Breast epithelium (tissue), 4 donors: ENCODE data around the gene FAM151A. TPM values are rescaled to one million over a fixed set of nuclear protein-coding genes. Genes with fewer than 3 reads are reported as not detected.

Experiments used
- DNase-seq, 2 donors: peaks; one replicate each; pipeline ENCODE4 v3.0.0-alpha.2; 2019; ENCODE audit warnings: low spot score in 2 of 2
- H3K27ac ChIP-seq, 2 donors: fragments of 200-600 bp; sonication (generic) in 1 of 2; one replicate each; pipeline ENCODE4 v1.5.1; 2016 to 2019; ENCODE audit warnings: mild to moderate bottlenecking in 1 of 2
- H3K27me3 ChIP-seq, 2 donors: fragments of 200-600 bp; sonication (generic) in 1 of 2; one replicate each; pipeline versions ENCODE4 v1.5.1 to v1.6.0; 2017 to 2019; ENCODE audit warnings: control low read depth in 1 of 2, mild to moderate bottlenecking in 1 of 2
- H3K36me3 ChIP-seq: fragments of 200-600 bp; one replicate; pipeline ENCODE4 v1.5.1; 2019
- H3K4me1 ChIP-seq, 2 donors: fragments of 200-600 bp; sonication (generic); one replicate each; pipeline ENCODE4 v1.5.1; 2016 to 2019; ENCODE audit warnings: control low read depth in 1 of 2
- H3K4me3 ChIP-seq, 3 donors: fragments of 200-600 bp; sonication (generic); 1 replicate in 2 of 3; 2 replicates in 1 of 3; pipeline ENCODE4 v1.5.1; 2016 to 2019; ENCODE audit warnings: mild to moderate bottlenecking in 3 of 3, moderate library complexity in 2 of 3
- H3K9me3 ChIP-seq, 2 donors: fragments of 200-600 bp; sonication (generic) in 1 of 2; one replicate each; pipeline ENCODE4 v1.5.1; 2016 to 2019; ENCODE audit warnings: control low read depth in 1 of 2
- POLR2A ChIP-seq: fragments of 450-650 bp; IDR thresholded peaks from one replicate; pipeline ENCODE4 v1.6.1; 2016; ENCODE audit warnings: antibody characterized with exemption, mild to moderate bottlenecking, moderate library complexity
- POLR2AphosphoS5 ChIP-seq, 3 donors: sonication (generic); formaldehyde crosslinking; IDR thresholded peaks; one replicate each; pipeline ENCODE4 v1.6.1; 2017; ENCODE audit warnings: antibody characterized with exemption in 3 of 3
- intact Hi-C: fragments of 100-400 bp; cut with DNase I; formaldehyde crosslinking; loops from one replicate; pipeline ENCODE4 v1.15.1; 2023; ENCODE audit warnings: low total_unique reads
- total RNA-seq, 3 donors: library from RNA; depleted of rRNA; stranded (reverse); fragments of >200 nt; gene quantifications; one replicate each; pipeline ENCODE4 v1.1.0, GENCODE V29; 2016
- TF ChIP-seq, protein P1 (sequence below), 3 donors: fragments of 450-650 bp; IDR thresholded peaks; one replicate each; pipeline ENCODE4 v1.5.1; 2016 to 2017; ENCODE audit warnings: antibody characterized with exemption in 3 of 3, mild to moderate bottlenecking in 3 of 3, moderate library complexity in 3 of 3

Gene FAM151A
- total RNA-seq, 3 donors from 2014 or later: 0.16 to 0.33 TPM; not detected in 1

DNA sequence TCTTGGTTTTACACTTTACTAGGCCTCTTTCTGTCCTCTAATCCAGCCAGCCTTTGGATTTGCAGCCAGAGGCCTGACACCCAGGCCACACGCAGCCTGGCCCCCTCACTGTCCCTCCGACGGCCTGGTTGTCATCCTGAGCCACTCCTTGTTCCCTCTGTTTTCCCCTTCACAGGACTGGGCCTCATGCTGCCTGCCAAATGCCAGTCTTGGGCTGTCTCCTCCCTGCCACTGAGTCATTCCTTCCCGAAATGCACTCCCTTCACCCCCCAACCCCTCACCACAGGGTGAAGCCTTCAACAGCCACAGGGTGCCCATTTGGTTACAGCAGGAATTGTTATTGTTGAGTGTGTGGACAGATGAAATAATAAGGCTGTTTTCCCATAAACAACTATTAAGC lies 54.0 kb downstream of the FAM151A start:
- H3K9me3 ChIP-seq: no peaks in the 10 kb centered on the region
- H3K27me3 ChIP-seq: no peaks in the 10 kb centered on the region
- no peaks in the 10 kb centered on the region for H3K4me1 ChIP-seq
- no peaks in the 10 kb centered on the region for H3K36me3 ChIP-seq
- no peak overlapping the region for H3K27ac ChIP-seq
- H3K4me3 ChIP-seq: no peak overlapping the region
- no peak for DNase-seq
- no peak for TF ChIP-seq POLR2A
- TF ChIP-seq POLR2AphosphoS5 (IDR thresholded peaks at IDR 0.05): no peak
- TF ChIP-seq, protein P1, sequence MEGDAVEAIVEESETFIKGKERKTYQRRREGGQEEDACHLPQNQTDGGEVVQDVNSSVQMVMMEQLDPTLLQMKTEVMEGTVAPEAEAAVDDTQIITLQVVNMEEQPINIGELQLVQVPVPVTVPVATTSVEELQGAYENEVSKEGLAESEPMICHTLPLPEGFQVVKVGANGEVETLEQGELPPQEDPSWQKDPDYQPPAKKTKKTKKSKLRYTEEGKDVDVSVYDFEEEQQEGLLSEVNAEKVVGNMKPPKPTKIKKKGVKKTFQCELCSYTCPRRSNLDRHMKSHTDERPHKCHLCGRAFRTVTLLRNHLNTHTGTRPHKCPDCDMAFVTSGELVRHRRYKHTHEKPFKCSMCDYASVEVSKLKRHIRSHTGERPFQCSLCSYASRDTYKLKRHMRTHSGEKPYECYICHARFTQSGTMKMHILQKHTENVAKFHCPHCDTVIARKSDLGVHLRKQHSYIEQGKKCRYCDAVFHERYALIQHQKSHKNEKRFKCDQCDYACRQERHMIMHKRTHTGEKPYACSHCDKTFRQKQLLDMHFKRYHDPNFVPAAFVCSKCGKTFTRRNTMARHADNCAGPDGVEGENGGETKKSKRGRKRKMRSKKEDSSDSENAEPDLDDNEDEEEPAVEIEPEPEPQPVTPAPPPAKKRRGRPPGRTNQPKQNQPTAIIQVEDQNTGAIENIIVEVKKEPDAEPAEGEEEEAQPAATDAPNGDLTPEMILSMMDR (IDR thresholded peaks at IDR 0.05): no peak
- intact Hi-C loops: no loop called here

DNA sequence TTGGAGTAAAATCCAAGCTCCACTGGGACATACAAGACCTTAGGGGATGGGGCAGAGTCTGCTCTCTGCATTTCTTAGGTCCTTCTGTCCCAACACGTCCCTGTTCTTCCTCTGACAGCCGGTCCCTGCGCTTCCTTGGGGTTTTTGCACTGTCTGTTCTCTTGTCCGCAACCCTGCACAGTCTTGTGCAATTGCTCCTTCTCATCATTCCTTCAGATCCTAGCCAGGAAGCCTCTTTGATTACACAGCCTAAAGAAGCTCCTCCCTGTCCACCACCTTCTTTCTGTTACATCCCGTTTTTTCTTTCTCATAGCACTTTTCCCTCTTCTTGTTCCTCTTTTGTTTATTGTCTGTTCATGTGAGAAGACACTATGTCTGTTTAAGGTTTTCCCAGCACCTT lies 55.4 kb downstream of the FAM151A start:
- TF ChIP-seq POLR2A (no peak), POLR2AphosphoS5 (IDR thresholded peaks at IDR 0.05) (no peak)
- TF ChIP-seq, protein P1 (IDR thresholded peaks at IDR 0.05): no peak
- Histone ChIP-seq H3K4me1 (no peaks in the 10 kb centered on the region), H3K9me3 (no peaks in the 10 kb centered on the region), H3K36me3 (no peaks in the 10 kb centered on the region), H3K27ac (peak overlapping the region in 1 of 2 donors; percentile 20), H3K4me3 (no peak overlapping the region), H3K27me3 (no peaks in the 10 kb centered on the region)
- intact Hi-C loops: no loop called here
- no peak for DNase-seq

DNA sequence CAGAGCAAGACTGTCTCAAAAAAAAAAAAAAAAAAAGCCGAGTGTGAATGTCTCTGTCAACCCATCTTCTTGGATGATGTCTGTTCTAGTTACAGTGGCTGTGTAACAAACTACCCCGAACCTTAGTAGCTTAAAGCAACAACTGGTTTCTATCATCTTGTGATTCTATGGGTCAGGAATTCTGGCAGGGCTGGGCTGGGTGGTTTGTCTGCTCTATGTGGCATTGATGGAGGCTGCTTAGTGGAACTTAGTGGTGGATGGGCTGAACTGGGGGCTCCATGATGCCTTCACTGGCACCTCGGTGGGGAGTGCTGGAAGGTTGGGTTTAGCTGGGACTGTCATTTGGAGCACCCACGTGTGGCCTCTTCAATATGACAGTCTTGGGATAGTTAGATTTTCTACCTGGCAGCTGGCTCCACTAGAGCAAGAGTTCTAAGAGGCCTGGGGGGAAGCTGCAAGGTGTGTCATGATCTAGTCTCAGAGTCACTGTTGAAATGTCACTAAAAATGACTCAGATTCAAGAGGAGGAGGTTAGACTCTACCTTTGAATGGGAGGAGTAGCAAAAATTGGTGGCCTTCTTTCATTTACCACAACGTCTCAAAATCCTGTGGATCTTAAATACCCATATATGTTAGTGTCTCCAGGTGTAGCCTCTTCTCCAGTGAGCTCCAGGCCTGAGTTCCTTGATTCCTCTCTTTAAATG lies 56.7 kb downstream of the FAM151A start:
- no peak for DNase-seq
- Histone ChIP-seq H3K9me3 (no peaks in the 10 kb centered on the region), H3K4me3 (no peak overlapping the region), H3K27me3 (no peaks in the 10 kb centered on the region), H3K36me3 (no peaks in the 10 kb centered on the region), H3K27ac (no peak overlapping the region), H3K4me1 (no peaks in the 10 kb centered on the region)
- intact Hi-C loops: no loop called here
- TF ChIP-seq POLR2AphosphoS5 (IDR thresholded peaks at IDR 0.05) (no peak), POLR2A (no peak)
- TF ChIP-seq, protein P1 (IDR thresholded peaks at IDR 0.05): no peak

DNA sequence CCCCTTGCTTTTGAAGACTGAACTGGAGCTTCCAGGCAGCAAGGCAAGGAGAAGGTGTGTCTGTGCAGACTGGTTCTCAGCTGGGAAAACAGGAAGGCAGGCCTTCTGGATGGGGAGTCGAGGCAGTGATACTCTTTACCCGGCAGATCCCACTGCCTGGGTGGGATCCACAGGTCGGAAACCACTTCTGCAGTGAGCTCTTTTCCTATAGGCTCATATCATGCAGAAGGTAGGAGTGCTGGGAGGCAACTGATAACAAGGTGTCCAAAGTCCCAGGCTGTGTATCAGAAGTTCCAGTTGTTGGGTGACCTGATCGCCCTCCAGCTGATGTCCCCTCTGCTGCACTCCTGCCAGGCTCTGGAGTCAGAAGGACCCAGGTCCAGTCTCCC lies 58.2 kb downstream of the FAM151A start:
- no peak overlapping the region for H3K4me3 ChIP-seq
- no peak for DNase-seq
- intact Hi-C loops: no loop called here
- H3K27me3 ChIP-seq: no peaks in the 10 kb centered on the region
- no peak overlapping the region for H3K27ac ChIP-seq
- TF ChIP-seq POLR2AphosphoS5 (IDR thresholded peaks at IDR 0.05) (no peak), POLR2A (no peak)
- TF ChIP-seq, protein P1 (IDR thresholded peaks at IDR 0.05): no peak
- H3K4me1 ChIP-seq: no peaks in the 10 kb centered on the region
- no peaks in the 10 kb centered on the region for H3K36me3 ChIP-seq
- H3K9me3 ChIP-seq: no peaks in the 10 kb centered on the region

DNA sequence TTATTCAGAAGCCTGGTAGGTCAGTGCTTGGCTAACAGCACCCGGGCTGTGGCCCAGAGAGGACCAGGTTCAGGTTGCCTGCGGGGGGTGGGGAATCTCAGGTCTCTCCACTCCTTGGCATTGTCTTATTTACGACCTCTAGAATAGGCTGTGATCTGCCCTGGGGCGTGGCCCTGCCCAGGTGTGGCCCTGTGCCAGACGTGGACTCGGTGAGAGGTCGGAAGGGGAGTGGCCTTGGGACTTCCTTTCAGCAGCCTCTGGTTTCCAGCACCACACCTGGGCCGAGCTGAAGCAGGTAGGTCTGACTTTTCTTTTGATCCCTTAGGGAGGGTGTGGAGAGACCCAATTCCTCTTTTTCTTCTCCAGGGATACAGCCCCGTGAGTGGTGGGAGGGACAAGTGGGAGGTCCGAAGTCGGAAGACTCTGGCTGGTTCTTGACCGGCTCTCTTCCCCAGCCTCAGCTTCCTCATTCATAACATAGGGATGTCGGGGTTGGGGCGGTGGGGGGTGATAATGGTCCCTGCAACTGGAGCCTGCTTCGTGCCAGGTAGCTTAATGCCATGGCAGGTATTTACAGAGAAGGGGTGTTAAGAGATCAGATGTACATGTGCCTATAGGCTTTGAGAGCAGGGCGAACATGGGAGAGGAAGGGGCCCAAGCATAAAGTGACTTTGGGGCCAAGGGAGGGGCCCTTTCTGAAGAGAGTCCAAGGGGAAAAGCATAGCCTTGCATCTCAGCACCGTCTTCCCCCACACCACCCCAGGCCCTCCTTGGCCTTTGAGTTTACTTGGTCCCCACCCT lies 58.8 kb downstream of the FAM151A start:
- H3K4me1 ChIP-seq: no peaks in the 10 kb centered on the region
- peak in 1 of 2 donors; percentile 36 for DNase-seq
- intact Hi-C loops: no loop called here
- H3K27me3 ChIP-seq: no peaks in the 10 kb centered on the region
- no peak overlapping the region for H3K27ac ChIP-seq
- H3K36me3 ChIP-seq: no peaks in the 10 kb centered on the region
- no peak for TF ChIP-seq POLR2AphosphoS5 (IDR thresholded peaks at IDR 0.05)
- no peak for TF ChIP-seq POLR2A
- TF ChIP-seq, protein P1 (IDR thresholded peaks at IDR 0.05): no peak
- no peaks in the 10 kb centered on the region for H3K9me3 ChIP-seq
- H3K4me3 ChIP-seq: no peak overlapping the region
